OCI-LY7 (cell line): ENCODE measurements around the gene APOBEC3H. TPM values are rescaled to one million over a fixed set of nuclear protein-coding genes. Genes with fewer than 3 reads are reported as not detected.

ENCODE experiments used
- BruUV-seq: library from RNA; stranded (reverse); fragments of 400-500 nt; replicated peaks from 2 replicates; lab custom pipeline; 2021; lab: Mats Ljungman, UMichigan
- CTCF ChIA-PET: fragments of 300-600 bp; sonication (Branson Sonifier 250); formaldehyde crosslinking; loops from one replicate; lab custom pipeline; 2022; ENCODE audit warnings: antibody characterized with exemption; ENCODE audit not compliant: unreplicated experiment; lab: Charles Lee
- POLR2A ChIA-PET: fragments of 300-600 bp; sonication (Branson Sonifier 250); formaldehyde crosslinking; loops from one replicate; lab custom pipeline; 2022; ENCODE audit warnings: antibody characterized with exemption; lab: Charles Lee
- DNase-seq: peaks from one replicate; pipeline ENCODE4 v3.0.0-alpha.2; 2015; ENCODE audit warnings: low spot score
- H2AFZ ChIP-seq: fragments of 200-600 bp; sonication (generic), shearing (Covaris generic); 2 replicates; pipeline ENCODE4 v1.6.1; 2014; ENCODE audit warnings: mild to moderate bottlenecking, antibody characterized with exemption, low read length, moderate library complexity
- H3K27ac ChIP-seq: fragments of 200-600 bp; sonication (generic); 2 replicates; pipeline ENCODE4 v1.5.1; 2014; ENCODE audit warnings: mixed run types, low read depth, mild to moderate bottlenecking, moderate library complexity, low read length, inconsistent platforms; ENCODE audit not compliant: poor library complexity, severe bottlenecking
- H3K36me3 ChIP-seq: fragments of 200-600 bp; sonication (generic); 2 replicates; pipeline ENCODE4 v1.6.1; 2014; ENCODE audit warnings: mild to moderate bottlenecking, antibody characterized with exemption, low read length, moderate library complexity, mixed read lengths; ENCODE audit not compliant: insufficient read depth
- H3K4me1 ChIP-seq: fragments of 200-600 bp; sonication (generic); 2 replicates; pipeline ENCODE4 v1.5.1; 2014; ENCODE audit warnings: mild to moderate bottlenecking, low read length; ENCODE audit not compliant: insufficient read depth, poor library complexity, severe bottlenecking
- H3K4me2 ChIP-seq: fragments of 200-600 bp; sonication (generic); 2 replicates; pipeline ENCODE4 v1.6.1; 2014; ENCODE audit warnings: mild to moderate bottlenecking, low read length
- H3K4me3 ChIP-seq: fragments of 200-600 bp; sonication (generic); 2 replicates; pipeline ENCODE4 v1.5.1; 2014; ENCODE audit warnings: mild to moderate bottlenecking, low read depth, low read length; ENCODE audit not compliant: poor library complexity, severe bottlenecking
- H3K79me2 ChIP-seq: fragments of 200-600 bp; sonication (generic); 2 replicates; pipeline ENCODE4 v1.6.1; 2016; ENCODE audit warnings: low read depth, mild to moderate bottlenecking, low read length, moderate library complexity, mixed read lengths; ENCODE audit not compliant: insufficient read depth
- H3K9me2 ChIP-seq: fragments of 200-600 bp; sonication (generic); 2 replicates; pipeline ENCODE4 v1.6.1; 2016; ENCODE audit warnings: mild to moderate bottlenecking, low read length, mixed read lengths; ENCODE audit not compliant: insufficient read depth
- H3K9me3 ChIP-seq: fragments of 200-600 bp; sonication (generic); 2 replicates; pipeline ENCODE4 v1.6.1; 2014; ENCODE audit warnings: mild to moderate bottlenecking, mixed run types, low read length, mixed read lengths
- H4K20me1 ChIP-seq: fragments of 200-600 bp; sonication (generic); 2 replicates; pipeline ENCODE4 v1.6.1; 2014; ENCODE audit warnings: mild to moderate bottlenecking, antibody characterized with exemption, low read length, moderate library complexity, mixed read lengths; ENCODE audit not compliant: insufficient read depth
- CTCF ChIP-seq: fragments of 200-600 bp; sonication (generic); conservative IDR thresholded peaks from 2 replicates; pipeline ENCODE4 v1.5.1; 2014; ENCODE audit warnings: mild to moderate bottlenecking, antibody characterized with exemption, low read length, moderate library complexity, mixed read lengths
- EZH2phosphoT487 ChIP-seq: fragments of 200-600 bp; sonication (generic); IDR thresholded peaks from 2 replicates; pipeline ENCODE4 v1.6.1; 2018; ENCODE audit warnings: low read depth, borderline replicate concordance, mild to moderate bottlenecking, mixed run types, antibody characterized with exemption, low read length, moderate library complexity, mixed read lengths
- intact Hi-C: fragments of 100-400 bp; cut with micrococcal nuclease; formaldehyde crosslinking; loops from one replicate; pipeline ENCODE4 v1.10.0; 2022; ENCODE audit not compliant: unreplicated experiment
- total RNA-seq, 2 experiments: library from RNA; depleted of rRNA in 1 of 2; stranded (reverse); fragments of >200 nt in 1 of 2; shearing (Covaris generic) in 1 of 2; gene quantifications; 2 replicates each; pipeline ENCODE4 v1.2.3, GENCODE V29; 2014 to 2022

Gene APOBEC3H
- total RNA-seq, 2 experiments from 2014 or later: 0.99 to 1.2 TPM

- no peaks in the 10 kb centered on the region for H3K79me2 ChIP-seq
- POLR2A ChIA-PET: interaction anchor here (0.6 to 1.4 kb wide), 3 partner anchors 167 to 380 kb away, joined by 3 to 5 read pairs (median 4); no protein-coding TSS in a partner anchor
Observed at GRCh38 chr22:39151329-39151975, 54.4 kb downstream of the APOBEC3H start.

GRCh38 chr22:39152024-39152510, 55.0 kb downstream of the APOBEC3H start:
- no peaks in the 10 kb centered on the region for H3K79me2 ChIP-seq
- peak overlapping the region; percentile 66 for H3K4me2 ChIP-seq
- H3K36me3 ChIP-seq: no peaks in the 10 kb centered on the region
- no peak for DNase-seq
- intact Hi-C loops: loop anchor here (5.0 kb wide), 2 partner anchors 165 to 375 kb away; partner anchors contain the start of gene RPL3
- peak overlapping the region; percentile 56 for H3K27ac ChIP-seq
- no peaks in the 10 kb centered on the region for H3K9me3 ChIP-seq
- TF ChIP-seq CTCF (no peak), EZH2phosphoT487 (no peak)
- peaks cover 45% of the 10 kb centered on the region for H3K4me1 ChIP-seq
- no TSS peak for BruUV-seq
- 0 out of 2 replicates have a peak overlapping the region, but pooled peaks have one; percentile 35 for H2AFZ ChIP-seq
- H3K4me3 ChIP-seq: peak overlapping the region; percentile 74
- ChIA-PET CTCF (no interaction called here), POLR2A (interaction anchor here (0.7 to 1.4 kb wide), 3 partner anchors 9 to 379 kb away, joined by 3 to 5 read pairs (median 3); no protein-coding TSS in a partner anchor)
- H4K20me1 ChIP-seq: no peaks in the 10 kb centered on the region
- H3K9me2 ChIP-seq: no peaks in the 10 kb centered on the region

More at GRCh38 chr22:39151329-39151975, 54.4 kb downstream of the APOBEC3H start:
- peak overlapping the region; percentile 66 for H3K4me2 ChIP-seq
- no peaks in the 10 kb centered on the region for H3K9me3 ChIP-seq
- TF ChIP-seq CTCF: no peak
- no peak for TF ChIP-seq EZH2phosphoT487
- H2AFZ ChIP-seq: no peak overlapping the region
- no peaks in the 10 kb centered on the region for H4K20me1 ChIP-seq
- H3K9me2 ChIP-seq: no peaks in the 10 kb centered on the region
- peaks cover 46% of the 10 kb centered on the region for H3K4me1 ChIP-seq
- DNase-seq: no peak
- H3K4me3 ChIP-seq: peak overlapping the region; percentile 74
- H3K27ac ChIP-seq: peak overlapping the region; percentile 9
- intact Hi-C loops: loop anchor here (5.0 kb wide), 2 partner anchors 166 to 376 kb away; partner anchors contain the start of gene RPL3
- BruUV-seq: no TSS peak
- no peaks in the 10 kb centered on the region for H3K36me3 ChIP-seq
- CTCF ChIA-PET: no interaction called here
